RPMI7951 (cell line): ENCODE measurements around the gene RPLP1. TPM values are rescaled to one million over a fixed set of nuclear protein-coding genes. Genes with fewer than 3 reads are reported as not detected.

Experiments used
- DNase-seq: peaks from one replicate; pipeline ENCODE4 v3.0.0-alpha.2; 2012; ENCODE audit warnings: low read depth
- total RNA-seq: library from RNA; depleted of rRNA; stranded (reverse); fragments of >200 nt; shearing (Covaris generic); gene quantifications from 2 replicates; pipeline ENCODE4 v1.2.3, GENCODE V29; 2014

The RPLP1 gene
- total RNA-seq, 1 experiment from 2014 or later = 269 TPM

- peak; percentile 84 for DNase-seq
Measured at GRCh38 chr15:69468241-69469121, 15.9 kb downstream of the RPLP1 start.

- no peak for DNase-seq
Measured at GRCh38 chr15:69469467-69470201, 17.0 kb downstream of the RPLP1 start.

- DNase-seq = no peak
Measured at GRCh38 chr15:69472046-69472445, 19.4 kb downstream of the RPLP1 start.

GRCh38 chr15:69472562-69472961 is 19.9 kb downstream of the RPLP1 start:
- DNase-seq = no peak

GRCh38 chr15:69474291-69474690 is 21.7 kb downstream of the RPLP1 start:
- peak; percentile 53 for DNase-seq

GRCh38 chr15:69474846-69475455 is 22.3 kb downstream of the RPLP1 start:
- no peak for DNase-seq

- DNase-seq = peak; percentile 77
Measured at GRCh38 chr15:69475769-69476358, 23.2 kb downstream of the RPLP1 start.

- no peak for DNase-seq
Measured at GRCh38 chr15:69476704-69477473, 24.3 kb downstream of the RPLP1 start.

- DNase-seq = peak; percentile 41
Measured at GRCh38 chr15:69478259-69478781, 25.7 kb downstream of the RPLP1 start.

- DNase-seq = no peak
Measured at GRCh38 chr15:69479081-69479480, 26.5 kb downstream of the RPLP1 start.

- DNase-seq = no peak
Measured at GRCh38 chr15:69479971-69480370, 27.4 kb downstream of the RPLP1 start.

GRCh38 chr15:69480932-69481331 is 28.3 kb downstream of the RPLP1 start:
- no peak for DNase-seq

GRCh38 chr15:69482686-69483256 is 30.2 kb downstream of the RPLP1 start:
- no peak for DNase-seq

GRCh38 chr15:69484837-69485236 is 32.2 kb downstream of the RPLP1 start:
- peak; percentile 48 for DNase-seq

GRCh38 chr15:69486481-69487110 is 34.0 kb downstream of the RPLP1 start:
- no peak for DNase-seq

- peak; percentile 78 for DNase-seq
Measured at GRCh38 chr15:69489073-69489571, 36.5 kb downstream of the RPLP1 start.

GRCh38 chr15:69490356-69491037 is 37.9 kb downstream of the RPLP1 start:
- no peak for DNase-seq

- DNase-seq = peak; percentile 89
Measured at GRCh38 chr15:69491038-69491505, 38.5 kb downstream of the RPLP1 start.

- no peak for DNase-seq
Measured at GRCh38 chr15:69493406-69493805, 40.8 kb downstream of the RPLP1 start.
